GM12892 (cell line): ENCODE data around the gene COMMD9.

Experiments used
- POLR2A ChIP-seq: IDR thresholded peaks from 2 replicates; pipeline ENCODE4 v1.6.1; 2011; ENCODE audit warnings: low read depth, low read length, control low read depth
- TAF1 ChIP-seq: IDR thresholded peaks from 2 replicates; pipeline ENCODE4 v1.6.1; 2011; ENCODE audit warnings: low read depth, mild to moderate bottlenecking, control low read depth, low read length, borderline replicate concordance

DNA sequence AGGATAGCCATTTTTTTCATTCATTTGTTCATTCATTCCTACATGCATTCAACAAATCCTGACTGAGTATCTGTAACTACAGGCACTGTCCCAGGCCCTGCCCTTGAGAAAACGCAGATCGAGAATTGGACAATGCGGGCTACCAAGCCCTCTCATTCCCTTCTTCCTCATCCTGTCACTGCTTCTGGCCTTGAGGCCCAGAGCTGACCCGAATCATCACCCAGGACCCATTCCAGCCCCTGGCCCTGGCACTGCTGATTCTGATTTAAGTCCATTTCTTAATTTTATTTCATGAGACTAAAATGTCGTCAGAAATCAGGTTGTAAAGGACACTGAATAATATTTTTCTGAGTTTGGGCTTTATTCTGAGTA lies 24.3 kb downstream of the COMMD9 start:
- TF ChIP-seq POLR2A (no peak), TAF1 (no peak)
